Endothelial cell (in vitro differentiated cells): ENCODE results near the gene RAB25. TPM values are rescaled to one million over a fixed set of nuclear protein-coding genes. Genes with fewer than 3 reads are reported as not detected.

Experiments
- DNase-seq: peaks from one replicate; pipeline ENCODE4 v3.0.0; 2021; ENCODE audit warnings: low spot score
- H3K27ac Mint-ChIP-seq: one replicate; pipeline ENCODE4 v1.8.0; 2021; ENCODE audit warnings: mixed read lengths, inconsistent platforms; ENCODE audit not compliant: unreplicated experiment
- H3K27me3 Mint-ChIP-seq: one replicate; pipeline ENCODE4 v1.8.0; 2021; ENCODE audit warnings: mild to moderate bottlenecking, moderate library complexity, mixed read lengths, inconsistent platforms; ENCODE audit not compliant: unreplicated experiment
- H3K36me3 Mint-ChIP-seq: one replicate; pipeline ENCODE4 v1.8.0; 2021; ENCODE audit warnings: mild to moderate bottlenecking, low read depth, mixed read lengths, inconsistent platforms; ENCODE audit not compliant: unreplicated experiment
- H3K4me1 Mint-ChIP-seq: one replicate; pipeline ENCODE4 v1.8.0; 2021; ENCODE audit warnings: mild to moderate bottlenecking, mixed read lengths, inconsistent platforms; ENCODE audit not compliant: unreplicated experiment
- H3K4me3 Mint-ChIP-seq: one replicate; pipeline ENCODE4 v1.8.0; 2021; ENCODE audit warnings: mild to moderate bottlenecking, mixed read lengths, inconsistent platforms; ENCODE audit not compliant: unreplicated experiment
- H3K9me3 Mint-ChIP-seq: one replicate; pipeline ENCODE4 v1.8.0; 2021; ENCODE audit warnings: mixed read lengths, inconsistent platforms; ENCODE audit not compliant: unreplicated experiment
- CTCF ChIP-seq: fragments of 200-600 bp; sonication (generic); IDR thresholded peaks from one replicate; pipeline ENCODE4 v1.5.0; 2021; ENCODE audit warnings: antibody characterized with exemption; ENCODE audit not compliant: unreplicated experiment
- total RNA-seq: library from RNA; stranded (reverse); fragmentation: NEBNext Ultra II Directional; extraction: Animal tissue kit (Norgen Biotek cat#: 25700); gene quantifications from one replicate; pipeline ENCODE4 v1.2.1, GENCODE V29; 2021; ENCODE audit not compliant: unreplicated experiment

Gene RAB25
- total RNA-seq, 1 donor from 2014 or later: 1.6 TPM

- peak; percentile 97 for TF ChIP-seq CTCF
- Mint-ChIP-seq H3K4me3 (peak overlapping the region; percentile 70), H3K27ac (peak overlapping the region; percentile 86)
These were observed 29.9 kb downstream of the RAB25 start for GRCh38 chr1:156090840-156091188.

GRCh38 chr1:156091610-156092009 is 30.6 kb downstream of the RAB25 start:
- Mint-ChIP-seq H3K4me1 (peaks cover 25% of the 10 kb centered on the region), H3K36me3 (peaks cover 21% of the 10 kb centered on the region), H3K4me3 (peak overlapping the region; percentile 62), H3K27me3 (peaks cover 2% of the 10 kb centered on the region), H3K9me3 (no peaks in the 10 kb centered on the region), H3K27ac (peak overlapping the region; percentile 30)
- no peak for DNase-seq
- TF ChIP-seq CTCF: no peak

More at GRCh38 chr1:156090840-156091188, 29.9 kb downstream of the RAB25 start:
- peaks cover 3% of the 10 kb centered on the region for H3K27me3 Mint-ChIP-seq
- peaks cover 13% of the 10 kb centered on the region for H3K36me3 Mint-ChIP-seq
- DNase-seq: peak; percentile 87
- H3K9me3 Mint-ChIP-seq: no peaks in the 10 kb centered on the region
- peaks cover 25% of the 10 kb centered on the region for H3K4me1 Mint-ChIP-seq

GRCh38 chr1:156095906-156096508 is 35.0 kb downstream of the RAB25 start:
- H3K36me3 Mint-ChIP-seq: peaks cover 46% of the 10 kb centered on the region
- TF ChIP-seq CTCF: no peak
- H3K4me1 Mint-ChIP-seq: peaks cover 33% of the 10 kb centered on the region
- H3K9me3 Mint-ChIP-seq: no peaks in the 10 kb centered on the region
- DNase-seq: no peak
- peak overlapping the region; percentile 22 for H3K4me3 Mint-ChIP-seq
- H3K27ac Mint-ChIP-seq: peak overlapping the region; percentile 82
- peaks cover 9% of the 10 kb centered on the region for H3K27me3 Mint-ChIP-seq

GRCh38 chr1:156096640-156097391 is 35.9 kb downstream of the RAB25 start:
- peak; percentile 88 for DNase-seq
- Mint-ChIP-seq H3K4me1 (peaks cover 41% of the 10 kb centered on the region), H3K9me3 (no peaks in the 10 kb centered on the region), H3K27me3 (peaks cover 9% of the 10 kb centered on the region), H3K4me3 (peak overlapping the region; percentile 66), H3K36me3 (peaks cover 46% of the 10 kb centered on the region), H3K27ac (peak overlapping the region; percentile 97)
- peak; percentile 77 for TF ChIP-seq CTCF
